WTC11 (cell line): ENCODE data around the gene NIN. TPM values are rescaled to one million over a fixed set of nuclear protein-coding genes. Genes with fewer than 3 reads are reported as not detected.

Source experiments
- ATAC-seq: fragments of 200-7000 bp; cut with Tn5 transposase; 2 replicates; pipeline ENCODE4 v1.10.0; 2021; ENCODE audit warnings: mild to moderate bottlenecking, moderate library complexity
- CTCF ChIA-PET: fragments of 300-600 bp; sonication (Branson Sonifier 250); formaldehyde crosslinking; loops from one replicate; lab custom pipeline; 2021; ENCODE audit warnings: antibody characterized with exemption; lab: Charles Lee
- POLR2A ChIA-PET: fragments of 350-600 bp; sonication (Branson Sonifier 250); formaldehyde crosslinking; loops from one replicate; lab custom pipeline; 2021; ENCODE audit warnings: antibody characterized with exemption; lab: Charles Lee
- DNase-seq: peaks from one replicate; pipeline ENCODE4 v3.0.0; 2021; ENCODE audit warnings: low spot score
- H3K27ac Mint-ChIP-seq: 2 replicates; pipeline ENCODE4 v1.8.0; 2021; ENCODE audit warnings: mixed read lengths
- H3K27me3 Mint-ChIP-seq: 2 replicates; pipeline ENCODE4 v1.8.0; 2021; ENCODE audit warnings: low read depth, mild to moderate bottlenecking, moderate library complexity, mixed read lengths
- H3K36me3 Mint-ChIP-seq: 2 replicates; pipeline ENCODE4 v1.8.0; 2021; ENCODE audit warnings: mixed read lengths
- H3K4me1 Mint-ChIP-seq: 2 replicates; pipeline ENCODE4 v1.8.0; 2022; ENCODE audit warnings: mixed read lengths
- H3K4me3 Mint-ChIP-seq: 2 replicates; pipeline ENCODE4 v1.8.0; 2021; ENCODE audit warnings: mild to moderate bottlenecking, moderate library complexity, mixed read lengths
- H3K9me3 Mint-ChIP-seq: 2 replicates; pipeline ENCODE4 v1.8.0; 2021; ENCODE audit warnings: mixed read lengths
- CBFB ChIP-seq: sonication (generic); formaldehyde crosslinking; IDR thresholded peaks from 2 replicates; pipeline ENCODE4 v1.8.1; 2022; ENCODE audit warnings: mild to moderate bottlenecking, low read depth, missing genetic modification reagents
- CTCF ChIP-seq: fragments of 200-600 bp; IDR thresholded peaks from 2 replicates; pipeline ENCODE4 v1.8.0; 2022; ENCODE audit warnings: antibody characterized with exemption
- E2F4 ChIP-seq: sonication (generic); formaldehyde crosslinking; IDR thresholded peaks from 2 replicates; pipeline ENCODE4 v1.8.1; 2022; ENCODE audit warnings: low read depth, mild to moderate bottlenecking, moderate library complexity, missing genetic modification reagents, borderline replicate concordance
- ERG ChIP-seq: fragments of 250-450 bp; sonication (Bioruptor Pico); IDR thresholded peaks from 2 replicates; pipeline ENCODE4 v1.8.0; 2021; ENCODE audit warnings: mild to moderate bottlenecking
- FOXP4 ChIP-seq: sonication (generic); formaldehyde crosslinking; IDR thresholded peaks from 2 replicates; pipeline ENCODE4 v1.8.0; 2022; ENCODE audit warnings: mild to moderate bottlenecking, missing genetic modification reagents
- NFYB ChIP-seq: sonication (generic); formaldehyde crosslinking; conservative IDR thresholded peaks from 2 replicates; pipeline ENCODE4 v1.8.0; 2022; ENCODE audit warnings: low read depth, missing genetic modification reagents
- OVOL2 ChIP-seq: fragments of 250-450 bp; sonication (Bioruptor Pico); IDR thresholded peaks from 2 replicates; pipeline ENCODE4 v1.9.0; 2021; ENCODE audit warnings: mild to moderate bottlenecking, borderline replicate concordance
- SMAD4 ChIP-seq: sonication (generic); formaldehyde crosslinking; IDR thresholded peaks from 2 replicates; pipeline ENCODE4 v1.8.0; 2022; ENCODE audit warnings: mild to moderate bottlenecking, missing genetic modification reagents
- SOX15 ChIP-seq: fragments of 250-450 bp; sonication (Bioruptor Pico); IDR thresholded peaks from 2 replicates; pipeline ENCODE4 v1.9.0; 2021; ENCODE audit warnings: mild to moderate bottlenecking
- SP1 ChIP-seq: sonication (generic); formaldehyde crosslinking; conservative IDR thresholded peaks from 2 replicates; pipeline ENCODE4 v1.8.1; 2022; ENCODE audit warnings: missing genetic modification reagents
- STAT6 ChIP-seq: sonication (generic); formaldehyde crosslinking; conservative IDR thresholded peaks from 2 replicates; pipeline ENCODE4 v1.8.1; 2023; ENCODE audit warnings: mild to moderate bottlenecking, low read depth, missing genetic modification reagents, moderate library complexity
- USF1 ChIP-seq: sonication (generic); formaldehyde crosslinking; IDR thresholded peaks from 2 replicates; pipeline ENCODE4 v1.8.0; 2022; ENCODE audit warnings: mild to moderate bottlenecking, missing genetic modification reagents
- ZNF121 ChIP-seq: sonication (generic); formaldehyde crosslinking; IDR thresholded peaks from 2 replicates; pipeline ENCODE4 v1.8.0; 2023; ENCODE audit warnings: missing genetic modification reagents
- ZNF138 ChIP-seq: sonication (generic); formaldehyde crosslinking; conservative IDR thresholded peaks from 2 replicates; pipeline ENCODE4 v1.8.1; 2022; ENCODE audit warnings: mild to moderate bottlenecking, moderate library complexity, missing genetic modification reagents
- ZNF396 ChIP-seq: fragments of 250-450 bp; sonication (Bioruptor Pico); IDR thresholded peaks from 2 replicates; pipeline ENCODE4 v1.8.0; 2021; ENCODE audit warnings: mild to moderate bottlenecking, moderate library complexity, borderline replicate concordance
- ZNF532 ChIP-seq: fragments of 250-450 bp; sonication (Bioruptor Pico); IDR thresholded peaks from 2 replicates; pipeline ENCODE4 v1.9.0; 2021; ENCODE audit warnings: mild to moderate bottlenecking, borderline replicate concordance
- total RNA-seq: library from RNA; stranded (reverse); gene quantifications from 3 replicates; pipeline ENCODE4 v1.2.3, GENCODE V29; 2021

The NIN gene
- total RNA-seq, 1 experiment from 2014 or later = 23.8 TPM

- TF ChIP-seq ZNF532 (CRISPR knock-in tag) = no peak
- TF ChIP-seq E2F4 = no peak
- no peak for TF ChIP-seq SP1
Observed at GRCh38 chr14:50725761-50726160, 105.2 kb downstream of the NIN start (continued).

- POLR2A ChIA-PET = no interaction called here
Observed at GRCh38 chr14:50719911-50720759, 110.8 kb downstream of the NIN start.

More at GRCh38 chr14:50719911-50720759, 110.8 kb downstream of the NIN start:
- ATAC-seq = no peak
- CTCF ChIA-PET = no interaction called here
- no peak overlapping the region for H3K27ac Mint-ChIP-seq
- DNase-seq = no peak
- H3K9me3 Mint-ChIP-seq = no peaks in the 10 kb centered on the region
- no peaks in the 10 kb centered on the region for H3K27me3 Mint-ChIP-seq
- H3K4me1 Mint-ChIP-seq = peaks cover 4% of the 10 kb centered on the region; the same call in 1 of the 2 replicates
- no peak overlapping the region for H3K4me3 Mint-ChIP-seq
- peaks cover 8% of the 10 kb centered on the region for H3K36me3 Mint-ChIP-seq
- no peak for TF ChIP-seq NFYB (CRISPR knock-in tag)
- no peak for TF ChIP-seq ZNF138 (CRISPR knock-in tag)
- no peak for TF ChIP-seq ERG
- no peak for TF ChIP-seq CTCF
- TF ChIP-seq ZNF121 (CRISPR knock-in tag) = no peak
- TF ChIP-seq USF1 (CRISPR knock-in tag) = no peak
- no peak for TF ChIP-seq SMAD4 (CRISPR knock-in tag)
- TF ChIP-seq FOXP4 (CRISPR knock-in tag) = no peak
- TF ChIP-seq CBFB = no peak
- no peak for TF ChIP-seq STAT6 (CRISPR knock-in tag)
- no peak for TF ChIP-seq ZNF396 (CRISPR knock-in tag)
- TF ChIP-seq OVOL2 (CRISPR knock-in tag) = no peak
- TF ChIP-seq SOX15 (CRISPR knock-in tag) = no peak
